SU-DHL-6 (cell line): ENCODE measurements around the gene TET3.

Experiments used
- H2AFZ ChIP-seq: fragments of 200-600 bp; sonication (generic); 2 replicates; pipeline ENCODE4 v1.6.1; 2014; ENCODE audit warnings: low read depth, mild to moderate bottlenecking, moderate library complexity, mixed read lengths, antibody characterized with exemption, low read length; ENCODE audit not compliant: severe bottlenecking
- H3F3A ChIP-seq: fragments of 200-600 bp; shearing (Covaris generic); 2 replicates; pipeline ENCODE4 v1.6.0; 2016; ENCODE audit warnings: antibody characterized with exemption, mild to moderate bottlenecking; ENCODE audit not compliant: insufficient read depth
- H3K27ac ChIP-seq: fragments of 200-600 bp; sonication (generic); 2 replicates; pipeline ENCODE4 v1.5.1; 2016; ENCODE audit warnings: low read depth, mild to moderate bottlenecking, low read length, moderate library complexity, mixed read lengths
- H3K27me3 ChIP-seq: fragments of 200-600 bp; sonication (generic), shearing (Covaris generic); 2 replicates; pipeline ENCODE4 v1.6.0; 2014; ENCODE audit warnings: mild to moderate bottlenecking, low read length
- H3K36me3 ChIP-seq: fragments of 200-600 bp; sonication (generic); 2 replicates; pipeline ENCODE4 v1.6.1; 2014; ENCODE audit warnings: mild to moderate bottlenecking, low read length, mixed read lengths
- H3K4me2 ChIP-seq: fragments of 300-600, 200-600 bp; shearing (Covaris generic), sonication (generic); 2 replicates; pipeline ENCODE4 v1.6.0; 2014; ENCODE audit warnings: low read length, low read depth, mild to moderate bottlenecking; ENCODE audit not compliant: poor library complexity, severe bottlenecking
- H3K4me3 ChIP-seq: fragments of 200-600 bp; sonication (generic); 2 replicates; pipeline ENCODE4 v1.5.1; 2014; ENCODE audit warnings: antibody characterized with exemption, low read length, mild to moderate bottlenecking, mixed read lengths; ENCODE audit not compliant: insufficient read depth, poor library complexity, severe bottlenecking
- H3K79me2 ChIP-seq: fragments of 200-600 bp; sonication (generic); 2 replicates; pipeline ENCODE4 v1.6.1; 2014; ENCODE audit warnings: mild to moderate bottlenecking, low read length, moderate library complexity; ENCODE audit not compliant: insufficient read depth
- H3K9ac ChIP-seq: fragments of 200-600 bp; sonication (generic); 2 replicates; pipeline ENCODE4 v1.7.0; 2014; ENCODE audit warnings: mild to moderate bottlenecking, low read length
- H3K9me2 ChIP-seq: fragments of 200-600 bp; sonication (generic); replicated peaks from 2 replicates; pipeline ENCODE4 v1.6.1; 2014; ENCODE audit warnings: low read length; ENCODE audit not compliant: insufficient read depth
- H3K9me3 ChIP-seq: fragments of 200-600 bp; sonication (generic); 2 replicates; pipeline ENCODE4 v1.6.1; 2014; ENCODE audit warnings: low read length, mixed read lengths; ENCODE audit not compliant: insufficient read depth
- H4K20me1 ChIP-seq: fragments of 200-600 bp; sonication (generic); 2 replicates; pipeline ENCODE4 v1.6.1; 2014; ENCODE audit warnings: low read depth, mild to moderate bottlenecking, antibody characterized with exemption, low read length, moderate library complexity, mixed read lengths
- EZH2phosphoT487 ChIP-seq: fragments of 200-600 bp; sonication (generic), shearing (Covaris generic); conservative IDR thresholded peaks from 2 replicates; pipeline ENCODE4 v1.6.1; 2018; ENCODE audit warnings: mild to moderate bottlenecking, antibody characterized with exemption, low read length, moderate library complexity, mixed read lengths
- TF ChIP-seq, protein P1 (sequence below): fragments of 200-600 bp; sonication (generic); IDR thresholded peaks from one replicate; pipeline ENCODE4 v1.5.1; 2017; ENCODE audit warnings: antibody characterized with exemption, mild to moderate bottlenecking, low read length, moderate library complexity; ENCODE audit not compliant: insufficient read depth, poor library complexity, severe bottlenecking

TET3 gene

DNA sequence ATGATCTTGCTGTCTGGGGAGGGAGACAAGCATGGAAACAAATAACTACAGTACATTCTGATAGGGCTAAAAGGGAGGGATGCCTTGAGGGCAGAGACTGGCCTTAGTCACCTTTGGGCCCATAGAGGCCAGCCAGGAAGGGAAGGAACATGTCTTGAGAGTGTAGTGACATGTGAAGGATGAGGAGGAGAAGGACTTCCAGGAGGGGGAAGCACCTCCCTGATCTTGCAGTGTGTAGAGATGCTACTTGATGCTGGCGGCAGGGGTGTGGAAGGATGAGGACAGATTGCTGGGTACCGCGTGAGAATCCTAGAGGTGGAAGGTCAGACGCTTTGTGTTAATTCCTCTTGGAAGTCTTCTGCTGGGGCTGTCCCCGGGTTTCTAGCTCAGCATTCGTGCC is 13.1 kb downstream of the TET3 start:
- no peaks in the 10 kb centered on the region for H3K9me3 ChIP-seq
- H3K4me2 ChIP-seq = no peak overlapping the region
- H3K9ac ChIP-seq = no peak overlapping the region
- H3K27me3 ChIP-seq = no peaks in the 10 kb centered on the region
- H3K4me3 ChIP-seq = no peak overlapping the region
- peaks cover 18% of the 10 kb centered on the region; the same call in 1 of the 2 replicates for H4K20me1 ChIP-seq
- TF ChIP-seq EZH2phosphoT487 = no peak
- TF ChIP-seq, protein P1, sequence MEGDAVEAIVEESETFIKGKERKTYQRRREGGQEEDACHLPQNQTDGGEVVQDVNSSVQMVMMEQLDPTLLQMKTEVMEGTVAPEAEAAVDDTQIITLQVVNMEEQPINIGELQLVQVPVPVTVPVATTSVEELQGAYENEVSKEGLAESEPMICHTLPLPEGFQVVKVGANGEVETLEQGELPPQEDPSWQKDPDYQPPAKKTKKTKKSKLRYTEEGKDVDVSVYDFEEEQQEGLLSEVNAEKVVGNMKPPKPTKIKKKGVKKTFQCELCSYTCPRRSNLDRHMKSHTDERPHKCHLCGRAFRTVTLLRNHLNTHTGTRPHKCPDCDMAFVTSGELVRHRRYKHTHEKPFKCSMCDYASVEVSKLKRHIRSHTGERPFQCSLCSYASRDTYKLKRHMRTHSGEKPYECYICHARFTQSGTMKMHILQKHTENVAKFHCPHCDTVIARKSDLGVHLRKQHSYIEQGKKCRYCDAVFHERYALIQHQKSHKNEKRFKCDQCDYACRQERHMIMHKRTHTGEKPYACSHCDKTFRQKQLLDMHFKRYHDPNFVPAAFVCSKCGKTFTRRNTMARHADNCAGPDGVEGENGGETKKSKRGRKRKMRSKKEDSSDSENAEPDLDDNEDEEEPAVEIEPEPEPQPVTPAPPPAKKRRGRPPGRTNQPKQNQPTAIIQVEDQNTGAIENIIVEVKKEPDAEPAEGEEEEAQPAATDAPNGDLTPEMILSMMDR = no peak
- H3K36me3 ChIP-seq = no peaks in the 10 kb centered on the region
- no peak overlapping the region for H2AFZ ChIP-seq
- peaks cover 94% of the 10 kb centered on the region for H3K79me2 ChIP-seq
- no peak overlapping the region for H3K27ac ChIP-seq
- no peaks in the 10 kb centered on the region for H3K9me2 ChIP-seq
- no peaks in the 10 kb centered on the region for H3F3A ChIP-seq

DNA sequence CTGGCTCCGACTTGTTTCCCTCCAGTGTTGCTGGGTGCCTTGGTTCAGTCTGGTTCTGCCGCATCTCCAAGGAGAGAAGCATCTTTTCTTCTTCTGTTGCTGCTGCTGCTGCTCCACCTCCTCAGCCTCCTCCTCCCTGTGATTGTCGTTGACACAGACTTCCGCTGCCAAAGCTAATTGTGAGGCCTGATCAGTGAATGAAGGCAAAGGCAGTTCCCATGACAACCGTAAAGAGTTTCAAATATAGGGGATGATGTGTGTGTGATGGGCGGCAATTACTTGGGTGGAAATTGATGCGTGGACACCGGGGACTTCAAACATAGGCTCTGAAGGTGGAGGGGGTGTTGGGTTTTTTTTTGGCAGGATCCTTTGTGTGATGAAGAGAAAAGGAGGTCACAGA is 13.7 kb downstream of the TET3 start:
- H3K79me2 ChIP-seq = peaks cover 92% of the 10 kb centered on the region
- no peaks in the 10 kb centered on the region for H3K36me3 ChIP-seq
- peaks cover 17% of the 10 kb centered on the region; the same call in 1 of the 2 replicates for H4K20me1 ChIP-seq
- H3K4me2 ChIP-seq = no peak overlapping the region
- H3K9ac ChIP-seq = no peak overlapping the region
- no peaks in the 10 kb centered on the region for H3K27me3 ChIP-seq
- H3K9me2 ChIP-seq = no peaks in the 10 kb centered on the region
- H3K4me3 ChIP-seq = no peak overlapping the region
- H3K27ac ChIP-seq = no peak overlapping the region
- H3K9me3 ChIP-seq = no peaks in the 10 kb centered on the region
- TF ChIP-seq EZH2phosphoT487 = no peak
- TF ChIP-seq, protein P1 = no peak
- H3F3A ChIP-seq = no peaks in the 10 kb centered on the region
- no peak overlapping the region for H2AFZ ChIP-seq

DNA sequence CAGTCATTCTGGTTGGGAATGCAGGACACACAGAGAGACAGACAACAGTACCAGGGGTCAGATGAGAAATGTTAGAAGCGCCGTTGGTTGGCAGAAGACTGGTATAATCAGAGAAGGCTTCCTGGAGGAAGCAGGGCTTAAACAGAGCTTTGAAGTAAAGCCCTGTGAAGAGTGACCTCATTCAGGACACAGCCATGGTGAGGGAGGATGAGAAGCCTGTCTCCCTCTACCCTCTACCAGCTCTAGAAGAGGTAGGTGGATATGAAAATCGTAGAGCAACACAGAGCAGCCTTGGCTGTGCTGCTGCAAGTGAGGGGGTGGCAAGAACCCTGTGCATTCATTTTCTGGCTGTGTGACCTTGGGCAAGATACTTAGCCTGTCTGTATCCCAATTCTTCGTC is 14.2 kb downstream of the TET3 start:
- Histone ChIP-seq H3K9me3 (no peaks in the 10 kb centered on the region), H2AFZ (no peak overlapping the region), H3K9me2 (no peaks in the 10 kb centered on the region), H3K9ac (no peak overlapping the region), H3K79me2 (peaks cover 91% of the 10 kb centered on the region), H3K27ac (no peak overlapping the region), H3K27me3 (no peaks in the 10 kb centered on the region), H3K4me3 (no peak overlapping the region), H4K20me1 (peaks cover 13% of the 10 kb centered on the region; the same call in 1 of the 2 replicates), H3K4me2 (no peak overlapping the region), H3K36me3 (no peaks in the 10 kb centered on the region), H3F3A (no peaks in the 10 kb centered on the region)
- TF ChIP-seq, protein P1 = no peak
- no peak for TF ChIP-seq EZH2phosphoT487
